NB4 (cell line): ENCODE results near the gene ATXN1.

Source experiments
- MAX ChIP-seq: IDR thresholded peaks from 2 replicates; pipeline ENCODE4 v1.6.1; 2011; ENCODE audit warnings: low read depth, low read length
- MYC ChIP-seq: IDR thresholded peaks from 2 replicates; pipeline ENCODE4 v1.6.1; 2011; ENCODE audit warnings: low read depth, low read length
- POLR2A ChIP-seq: IDR thresholded peaks from 2 replicates; pipeline ENCODE4 v1.6.1; 2011; ENCODE audit warnings: mild to moderate bottlenecking; ENCODE audit not compliant: insufficient read length; ENCODE audit errors: extremely low read depth
- TF ChIP-seq, protein P1 (sequence below): IDR thresholded peaks from one replicate; pipeline ENCODE4 v1.5.1; 2012; ENCODE audit warnings: low read depth, low read length

GRCh38 chr6:16635810-16636602, 125.3 kb downstream of the ATXN1 start:
- TF ChIP-seq, protein P1, sequence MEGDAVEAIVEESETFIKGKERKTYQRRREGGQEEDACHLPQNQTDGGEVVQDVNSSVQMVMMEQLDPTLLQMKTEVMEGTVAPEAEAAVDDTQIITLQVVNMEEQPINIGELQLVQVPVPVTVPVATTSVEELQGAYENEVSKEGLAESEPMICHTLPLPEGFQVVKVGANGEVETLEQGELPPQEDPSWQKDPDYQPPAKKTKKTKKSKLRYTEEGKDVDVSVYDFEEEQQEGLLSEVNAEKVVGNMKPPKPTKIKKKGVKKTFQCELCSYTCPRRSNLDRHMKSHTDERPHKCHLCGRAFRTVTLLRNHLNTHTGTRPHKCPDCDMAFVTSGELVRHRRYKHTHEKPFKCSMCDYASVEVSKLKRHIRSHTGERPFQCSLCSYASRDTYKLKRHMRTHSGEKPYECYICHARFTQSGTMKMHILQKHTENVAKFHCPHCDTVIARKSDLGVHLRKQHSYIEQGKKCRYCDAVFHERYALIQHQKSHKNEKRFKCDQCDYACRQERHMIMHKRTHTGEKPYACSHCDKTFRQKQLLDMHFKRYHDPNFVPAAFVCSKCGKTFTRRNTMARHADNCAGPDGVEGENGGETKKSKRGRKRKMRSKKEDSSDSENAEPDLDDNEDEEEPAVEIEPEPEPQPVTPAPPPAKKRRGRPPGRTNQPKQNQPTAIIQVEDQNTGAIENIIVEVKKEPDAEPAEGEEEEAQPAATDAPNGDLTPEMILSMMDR, result no peak
- TF ChIP-seq POLR2A (no peak), MAX (no peak), MYC (0 out of 2 replicates have a peak, but pooled peaks have one; percentile 9)
